ENCODE data around the gene GREM1. TPM values are rescaled to one million over a fixed set of nuclear protein-coding genes. Genes with fewer than 3 reads are reported as not detected.

Gene GREM1
- total RNA-seq, 1 donor from 2014 or later, result 0.44 TPM

DNA sequence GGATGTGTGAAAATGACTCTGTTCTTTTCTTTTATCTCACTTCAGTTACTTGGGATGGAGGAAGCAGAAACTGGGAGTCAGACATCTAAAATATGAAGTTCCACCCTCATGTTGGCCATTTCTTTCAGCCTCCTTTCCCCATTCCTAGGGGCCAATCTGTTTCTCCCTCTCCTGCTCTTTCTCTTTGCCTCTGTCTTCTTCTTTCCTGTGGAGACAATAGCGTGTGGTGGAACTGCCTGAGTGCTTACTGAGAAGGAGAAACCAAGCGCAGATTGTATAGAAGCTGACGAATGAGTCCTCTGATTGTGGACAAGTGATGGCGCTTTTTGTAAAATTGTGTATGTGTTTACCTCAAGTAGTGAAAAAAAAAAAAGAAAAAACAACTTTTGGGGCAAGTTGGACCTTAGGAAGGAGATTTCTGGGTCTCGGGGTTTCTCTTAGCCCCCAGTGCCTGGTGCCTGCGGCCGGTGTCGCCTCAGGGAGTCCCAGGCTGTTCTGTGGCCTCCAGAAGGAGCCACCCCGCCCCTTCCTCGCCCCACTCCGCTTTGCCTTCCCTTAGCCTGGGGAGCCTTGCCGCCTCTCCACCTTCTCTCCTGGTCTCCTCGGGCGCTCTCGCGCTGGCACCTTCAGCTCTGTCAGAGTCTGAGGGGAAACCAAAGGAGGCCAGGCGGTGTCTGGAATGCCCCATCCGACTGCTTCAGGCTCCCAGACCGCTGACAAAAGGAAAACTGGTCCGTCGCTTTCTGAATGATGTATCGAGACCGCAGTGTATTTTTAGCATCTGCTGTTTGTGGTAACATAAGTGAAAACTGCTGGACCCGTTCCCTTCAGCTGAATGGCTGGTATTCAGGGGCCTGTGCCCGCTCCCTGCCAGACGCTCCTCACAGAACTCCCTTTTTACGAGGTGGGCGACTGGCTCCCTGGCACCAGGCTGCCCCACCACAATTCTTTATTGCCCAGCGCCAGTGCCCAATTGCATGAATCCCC lies 46.2 kb upstream of the GREM1 start:
- no peak overlapping the region for H3K4me3 Mint-ChIP-seq (ENCODE audit: unreplicated experiment)
- H3K4me1 Mint-ChIP-seq (ENCODE audit: unreplicated experiment), result no peaks in the 10 kb centered on the region
- no peak for DNase-seq (ENCODE audit: low spot score)
- no peaks in the 10 kb centered on the region for H3K36me3 Mint-ChIP-seq (ENCODE audit: low read depth, unreplicated experiment)
- TF ChIP-seq, protein P1, sequence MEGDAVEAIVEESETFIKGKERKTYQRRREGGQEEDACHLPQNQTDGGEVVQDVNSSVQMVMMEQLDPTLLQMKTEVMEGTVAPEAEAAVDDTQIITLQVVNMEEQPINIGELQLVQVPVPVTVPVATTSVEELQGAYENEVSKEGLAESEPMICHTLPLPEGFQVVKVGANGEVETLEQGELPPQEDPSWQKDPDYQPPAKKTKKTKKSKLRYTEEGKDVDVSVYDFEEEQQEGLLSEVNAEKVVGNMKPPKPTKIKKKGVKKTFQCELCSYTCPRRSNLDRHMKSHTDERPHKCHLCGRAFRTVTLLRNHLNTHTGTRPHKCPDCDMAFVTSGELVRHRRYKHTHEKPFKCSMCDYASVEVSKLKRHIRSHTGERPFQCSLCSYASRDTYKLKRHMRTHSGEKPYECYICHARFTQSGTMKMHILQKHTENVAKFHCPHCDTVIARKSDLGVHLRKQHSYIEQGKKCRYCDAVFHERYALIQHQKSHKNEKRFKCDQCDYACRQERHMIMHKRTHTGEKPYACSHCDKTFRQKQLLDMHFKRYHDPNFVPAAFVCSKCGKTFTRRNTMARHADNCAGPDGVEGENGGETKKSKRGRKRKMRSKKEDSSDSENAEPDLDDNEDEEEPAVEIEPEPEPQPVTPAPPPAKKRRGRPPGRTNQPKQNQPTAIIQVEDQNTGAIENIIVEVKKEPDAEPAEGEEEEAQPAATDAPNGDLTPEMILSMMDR (IDR thresholded peaks at IDR 0.05; ENCODE audit: unreplicated experiment), result no peak
- no peaks in the 10 kb centered on the region for H3K9me3 Mint-ChIP-seq (ENCODE audit: unreplicated experiment)
- H3K27ac Mint-ChIP-seq (ENCODE audit: unreplicated experiment), result no peak overlapping the region
- H3K27me3 Mint-ChIP-seq (ENCODE audit: unreplicated experiment), result peaks cover 2% of the 10 kb centered on the region

DNA sequence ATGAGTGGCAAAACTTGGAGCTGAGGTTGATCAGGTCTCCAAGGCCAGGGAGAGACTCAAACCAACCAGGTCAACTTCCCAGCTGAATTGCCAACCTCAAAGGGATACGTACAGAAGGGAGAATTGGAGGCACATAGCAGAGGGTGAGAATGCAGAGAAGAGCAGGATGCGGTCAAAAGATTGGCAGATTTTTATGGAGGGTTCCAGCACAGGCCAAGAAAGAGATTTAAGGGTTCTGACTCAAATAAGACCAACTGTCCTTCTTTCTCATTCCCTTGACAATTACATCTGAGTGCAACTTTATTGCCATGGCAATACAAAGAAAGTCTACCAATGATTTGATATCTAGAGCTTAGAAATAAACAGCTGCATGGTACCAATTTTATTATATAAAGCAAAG lies 43.1 kb upstream of the GREM1 start:
- TF ChIP-seq, protein P1 (IDR thresholded peaks at IDR 0.05; ENCODE audit: unreplicated experiment), result no peak
- no peaks in the 10 kb centered on the region for H3K36me3 Mint-ChIP-seq (ENCODE audit: low read depth, unreplicated experiment)
- no peaks in the 10 kb centered on the region for H3K4me1 Mint-ChIP-seq (ENCODE audit: unreplicated experiment)
- H3K27me3 Mint-ChIP-seq (ENCODE audit: unreplicated experiment), result no peaks in the 10 kb centered on the region
- H3K9me3 Mint-ChIP-seq (ENCODE audit: unreplicated experiment), result no peaks in the 10 kb centered on the region
- no peak overlapping the region for H3K4me3 Mint-ChIP-seq (ENCODE audit: unreplicated experiment)
- no peak overlapping the region for H3K27ac Mint-ChIP-seq (ENCODE audit: unreplicated experiment)
- no peak for DNase-seq (ENCODE audit: low spot score)

DNA sequence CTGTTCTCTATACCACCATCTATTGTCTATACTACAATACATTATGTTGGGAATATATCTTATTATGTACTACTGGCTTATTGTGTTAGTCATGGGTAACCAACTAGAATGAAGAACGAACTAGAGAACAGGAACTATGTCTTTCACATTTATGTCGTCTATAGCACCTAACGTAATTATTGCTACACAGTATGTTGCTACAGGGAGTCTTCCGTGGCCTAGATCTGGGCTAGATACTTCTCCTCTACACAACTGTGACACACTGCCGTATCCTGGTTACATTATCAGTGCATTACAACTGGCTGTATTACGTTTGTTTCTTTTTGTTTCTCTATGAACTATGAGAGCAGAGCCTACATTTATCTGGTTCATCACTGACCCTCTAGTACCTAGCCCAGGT lies 42.3 kb upstream of the GREM1 start:
- Mint-ChIP-seq H3K4me1 (ENCODE audit: unreplicated experiment) (no peaks in the 10 kb centered on the region), H3K27ac (ENCODE audit: unreplicated experiment) (no peak overlapping the region), H3K4me3 (ENCODE audit: unreplicated experiment) (no peak overlapping the region), H3K36me3 (ENCODE audit: low read depth, unreplicated experiment) (no peaks in the 10 kb centered on the region), H3K27me3 (ENCODE audit: unreplicated experiment) (no peaks in the 10 kb centered on the region), H3K9me3 (ENCODE audit: unreplicated experiment) (no peaks in the 10 kb centered on the region)
- DNase-seq (ENCODE audit: low spot score), result no peak
- TF ChIP-seq, protein P1 (IDR thresholded peaks at IDR 0.05; ENCODE audit: unreplicated experiment), result no peak

DNA sequence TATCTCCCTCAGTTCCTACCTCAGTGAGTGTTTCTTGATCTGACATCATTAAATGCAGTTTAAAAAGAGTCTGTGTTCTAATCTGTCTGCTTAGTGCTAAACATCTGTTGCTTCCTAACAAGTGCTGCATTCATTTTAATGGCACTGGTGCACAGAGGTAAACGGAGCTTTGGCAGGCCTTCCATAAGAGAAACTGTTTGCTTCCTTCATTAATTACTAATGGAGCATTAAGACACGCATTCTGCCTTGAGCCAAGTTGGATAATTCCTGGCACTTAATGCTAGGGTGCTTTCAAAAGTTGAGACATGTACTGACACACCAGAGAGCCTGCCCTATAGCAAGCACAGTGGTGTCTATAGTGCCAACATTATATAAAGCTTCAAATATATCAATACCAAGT lies 41.6 kb upstream of the GREM1 start:
- no peak overlapping the region for H3K27ac Mint-ChIP-seq (ENCODE audit: unreplicated experiment)
- no peaks in the 10 kb centered on the region for H3K36me3 Mint-ChIP-seq (ENCODE audit: low read depth, unreplicated experiment)
- DNase-seq (ENCODE audit: low spot score), result no peak
- TF ChIP-seq, protein P1 (IDR thresholded peaks at IDR 0.05; ENCODE audit: unreplicated experiment), result no peak
- no peaks in the 10 kb centered on the region for H3K9me3 Mint-ChIP-seq (ENCODE audit: unreplicated experiment)
- no peaks in the 10 kb centered on the region for H3K27me3 Mint-ChIP-seq (ENCODE audit: unreplicated experiment)
- H3K4me1 Mint-ChIP-seq (ENCODE audit: unreplicated experiment), result no peaks in the 10 kb centered on the region
- no peak overlapping the region for H3K4me3 Mint-ChIP-seq (ENCODE audit: unreplicated experiment)

DNA sequence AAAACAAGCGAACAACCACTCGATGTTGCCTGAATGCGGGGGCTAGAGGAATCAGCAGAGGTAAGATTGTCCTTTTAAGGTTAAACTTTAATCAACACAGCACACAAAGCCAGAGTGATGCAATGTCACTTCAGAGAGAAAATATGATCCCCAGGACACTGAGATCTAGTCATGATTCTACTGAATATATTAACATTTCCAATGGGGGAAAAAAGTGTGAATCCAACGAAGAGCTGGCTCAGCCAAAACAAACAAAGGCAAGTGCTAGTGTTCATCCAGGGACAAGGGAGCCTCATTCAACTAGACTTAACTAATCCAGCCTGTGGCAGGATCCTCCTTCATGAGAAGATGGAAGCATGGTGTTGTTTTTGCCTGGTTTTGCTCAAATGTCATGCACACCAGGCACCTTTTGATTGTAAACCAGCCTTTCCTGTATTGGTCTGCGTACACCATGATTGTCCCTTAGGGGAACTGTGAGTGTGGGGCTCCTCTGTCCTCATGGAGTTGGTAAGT lies 40.5 kb upstream of the GREM1 start:
- TF ChIP-seq, protein P1 (IDR thresholded peaks at IDR 0.05; ENCODE audit: unreplicated experiment), result no peak
- Mint-ChIP-seq H3K4me3 (ENCODE audit: unreplicated experiment) (no peak overlapping the region), H3K27me3 (ENCODE audit: unreplicated experiment) (no peaks in the 10 kb centered on the region), H3K36me3 (ENCODE audit: low read depth, unreplicated experiment) (no peaks in the 10 kb centered on the region), H3K27ac (ENCODE audit: unreplicated experiment) (no peak overlapping the region), H3K4me1 (ENCODE audit: unreplicated experiment) (no peaks in the 10 kb centered on the region), H3K9me3 (ENCODE audit: unreplicated experiment) (no peaks in the 10 kb centered on the region)
- DNase-seq (ENCODE audit: low spot score), result no peak
